Cardiac septum (tissue), 1 donor: Measurements from ENCODE around the gene HMGCL. TPM values are rescaled to one million over a fixed set of nuclear protein-coding genes. Genes with fewer than 3 reads are reported as not detected.

ENCODE experiments used
- total RNA-seq: library from RNA; stranded (reverse); fragmentation: NEBNext Ultra II Directional; extraction: Animal tissue kit (Norgen Biotek cat#: 25700); gene quantifications from one replicate; pipeline ENCODE4 v1.2.1, GENCODE V29; 2021
- donor health status: DM: no; HTN: no; CAD: no.

HMGCL gene
- total RNA-seq, 1 donor from 2014 or later: 27.9 TPM

Other genes with a start within 250 kb of the HMGCL start
- gene RPL11, start 133.6 kb downstream of the HMGCL start, total RNA-seq: 521 TPM
- gene ELOA, start 82.0 kb downstream of the HMGCL start, total RNA-seq: 28.8 TPM
- gene PITHD1, start 47.0 kb downstream of the HMGCL start, total RNA-seq: 33.7 TPM
- 27.2 TPM for gene LYPLA2, start 34.3 kb downstream of the HMGCL start, total RNA-seq
- 11.5 TPM for gene GALE, start 24.7 kb downstream of the HMGCL start, total RNA-seq
- 13.3 TPM for gene FUCA1, start 42.9 kb upstream of the HMGCL start, total RNA-seq
- gene CNR2, start 87.9 kb upstream of the HMGCL start, total RNA-seq: not detected
- gene PNRC2, start 134.4 kb upstream of the HMGCL start, total RNA-seq: 80.0 TPM
- gene SRSF10, start 154.9 kb upstream of the HMGCL start, total RNA-seq: 63.4 TPM